HG02943 (cell line): Measurements from ENCODE around the gene ADK.

Experiments used
- ATAC-seq: cut with Tn5 transposase; IDR thresholded peaks from one replicate; pipeline ENCODE4 v1.9.1; 2021; ENCODE audit warnings: mild to moderate bottlenecking, low read depth, moderate library complexity; ENCODE audit not compliant: unreplicated experiment

Gene ADK

GRCh38 chr10:74231375-74231774 is 80.4 kb downstream of the ADK start:
- no peak for ATAC-seq

GRCh38 chr10:74233281-74233680 is 82.3 kb downstream of the ADK start:
- no peak for ATAC-seq

GRCh38 chr10:74234569-74234968 is 83.5 kb downstream of the ADK start:
- no peak for ATAC-seq

- ATAC-seq, result no peak
These were observed 87.0 kb downstream of the ADK start for GRCh38 chr10:74238031-74238431.

- ATAC-seq, result no peak
These were observed 87.5 kb downstream of the ADK start for GRCh38 chr10:74238516-74238915.

GRCh38 chr10:74243067-74243466 is 92.0 kb downstream of the ADK start:
- ATAC-seq, result no peak

- no peak for ATAC-seq
These were observed 93.2 kb downstream of the ADK start for GRCh38 chr10:74244097-74244685.

GRCh38 chr10:74244807-74245206 is 93.8 kb downstream of the ADK start:
- no peak for ATAC-seq

GRCh38 chr10:74246495-74246894 is 95.5 kb downstream of the ADK start:
- ATAC-seq, result no peak

- no peak for ATAC-seq
These were observed 98.8 kb downstream of the ADK start for GRCh38 chr10:74249865-74250264.

- no peak for ATAC-seq
These were observed 104.2 kb downstream of the ADK start for GRCh38 chr10:74255214-74255613.

GRCh38 chr10:74255888-74256357 is 104.9 kb downstream of the ADK start:
- no peak for ATAC-seq

GRCh38 chr10:74262856-74263255 is 111.8 kb downstream of the ADK start:
- no peak for ATAC-seq

- no peak for ATAC-seq
These were observed 113.0 kb downstream of the ADK start for GRCh38 chr10:74263996-74264395.

- no peak for ATAC-seq
These were observed 121.3 kb downstream of the ADK start for GRCh38 chr10:74272288-74272687.

- no peak for ATAC-seq
These were observed 124.8 kb downstream of the ADK start for GRCh38 chr10:74275755-74276290.

- ATAC-seq, result no peak
These were observed 125.4 kb downstream of the ADK start for GRCh38 chr10:74276416-74276815.

GRCh38 chr10:74282151-74282847 is 131.3 kb downstream of the ADK start:
- ATAC-seq, result no peak

GRCh38 chr10:74282848-74283210 is 131.8 kb downstream of the ADK start:
- no peak for ATAC-seq

- ATAC-seq, result no peak
These were observed 138.2 kb downstream of the ADK start for GRCh38 chr10:74289188-74289587.

- no peak for ATAC-seq
These were observed 138.9 kb downstream of the ADK start for GRCh38 chr10:74289951-74290350.

GRCh38 chr10:74290708-74291107 is 139.7 kb downstream of the ADK start:
- ATAC-seq, result no peak
